ENCODE measurements around the gene MAML2. TPM values are rescaled to one million over a fixed set of nuclear protein-coding genes. Genes with fewer than 3 reads are reported as not detected.

MAML2 gene
- total and polyA plus RNA-seq, 9 of the 15 experiments (the other 6 are each of a cell fraction or from before 2014, with no cell fraction given), result 0.79 to 6.8 (median 4.8) TPM

GRCh38 chr11:96388891-96389719 lies 46.1 kb upstream of the MAML2 start (continued):
- TF ChIP-seq SFPQ (IDR thresholded peaks at IDR 0.05; ENCODE audit: low read depth, low read length) (no peak), ZNF407 (IDR thresholded peaks at IDR 0.05; ENCODE audit: low read depth) (peak; percentile 62; the same call in 1 of the 2 replicates), ZBTB7A (IDR thresholded peaks at IDR 0.05; ENCODE audit: borderline replicate concordance, control insufficient read depth, low read depth, low read length) (peak; percentile 66; the same call in 1 of the 2 replicates), PRDM10 (IDR thresholded peaks at IDR 0.05; ENCODE audit: partially characterized antibody) (peak; percentile 89), ZBTB9 (CRISPR knock-in tag; IDR thresholded peaks at IDR 0.05) (0 out of 2 replicates have a peak, but pooled peaks have one; percentile 54), KAT8 (IDR thresholded peaks at IDR 0.05; ENCODE audit: low read depth) (no peak), TBP (optimal IDR thresholded peaks at IDR 0.05; ENCODE audit: low read depth, low read length) (peak; percentile 9)

Data from K562 (cell line).